SK-MEL-5 (cell line): ENCODE data around the gene MGA. TPM values are rescaled to one million over a fixed set of nuclear protein-coding genes. Genes with fewer than 3 reads are reported as not detected.

ENCODE experiments used
- DNase-seq: peaks from one replicate; pipeline ENCODE4 v3.0.0-alpha.2; 2016; ENCODE audit warnings: low read depth, low spot score
- in situ Hi-C: cut with HindIII; loops from 2 replicates; pipeline ENCODE4 v1.10.0; 2016; ENCODE audit warnings: low sequenced_read_pairs, high pct_unique_total_duplicates, low pct_unique_long_range_greater_than_20kb
- polyA plus RNA-seq, 2 experiments: library from polyadenylated mRNA; depleted of rRNA; stranded (reverse); fragments of >200 nt; gene quantifications; 2 replicates each; pipeline ENCODE4 v1.2.3, GENCODE V29; 2015
- total RNA-seq: library from RNA; depleted of rRNA; stranded (reverse); fragments of >200 nt; shearing (Covaris generic); gene quantifications from 2 replicates; pipeline ENCODE4 v1.2.3, GENCODE V29; 2014; rRNA removed

The MGA gene
- total RNA-seq = 26.1 and 28.8 TPM in 2 replicates
- polyA plus RNA-seq (2015; cell fraction: cytosol; rRNA removed) = 5.0 and 6.5 TPM in 2 replicates
- 13.9 and 26.6 TPM in 2 replicates for polyA plus RNA-seq (2015; cell fraction: nucleus; rRNA removed)

GRCh38 chr15:41660235-41661077 is at the start of gene MGA:
TSS of gene MGA (plus strand) at chr15:41660405.
- in situ Hi-C loops = no loop called here
- DNase-seq = no peak

- in situ Hi-C loops = no loop called here
- peak; percentile 19 for DNase-seq
Measured at GRCh38 chr15:41620536-41621199, 39.5 kb upstream of the MGA start.

- DNase-seq = peak; percentile 91
- in situ Hi-C loops = no loop called here
Measured at GRCh38 chr15:41621200-41622193, 38.7 kb upstream of the MGA start.

GRCh38 chr15:41622901-41623300 is 37.3 kb upstream of the MGA start:
- in situ Hi-C loops = no loop called here
- DNase-seq = no peak

- no peak for DNase-seq
- in situ Hi-C loops = no loop called here
Measured at GRCh38 chr15:41627203-41627602, 33.0 kb upstream of the MGA start.

GRCh38 chr15:41629463-41629862 is 30.7 kb upstream of the MGA start:
- in situ Hi-C loops = no loop called here
- DNase-seq = no peak

GRCh38 chr15:41629883-41630282 is 30.3 kb upstream of the MGA start:
- in situ Hi-C loops = no loop called here

GRCh38 chr15:41630616-41631217 is 29.5 kb upstream of the MGA start:
- in situ Hi-C loops = no loop called here

More at GRCh38 chr15:41629883-41630282, 30.3 kb upstream of the MGA start:
- DNase-seq = no peak

GRCh38 chr15:41631880-41632470 is 28.2 kb upstream of the MGA start:
- in situ Hi-C loops = no loop called here

More at GRCh38 chr15:41630616-41631217, 29.5 kb upstream of the MGA start:
- no peak for DNase-seq

GRCh38 chr15:41633609-41634008 is 26.6 kb upstream of the MGA start:
- in situ Hi-C loops = no loop called here

More at GRCh38 chr15:41631880-41632470, 28.2 kb upstream of the MGA start:
- no peak for DNase-seq

GRCh38 chr15:41634072-41634626 is 26.1 kb upstream of the MGA start:
- DNase-seq = no peak
- in situ Hi-C loops = no loop called here

More at GRCh38 chr15:41633609-41634008, 26.6 kb upstream of the MGA start:
- no peak for DNase-seq

GRCh38 chr15:41637086-41637485 is 23.1 kb upstream of the MGA start:
- in situ Hi-C loops = no loop called here
- DNase-seq = no peak

GRCh38 chr15:41640985-41641384 is 19.2 kb upstream of the MGA start:
- in situ Hi-C loops = no loop called here
- no peak for DNase-seq

- in situ Hi-C loops = no loop called here
- DNase-seq = no peak
Measured at GRCh38 chr15:41647262-41647661, 12.9 kb upstream of the MGA start.

- no peak for DNase-seq
- in situ Hi-C loops = no loop called here
Measured at GRCh38 chr15:41648097-41648496, 12.1 kb upstream of the MGA start.

- no peak for DNase-seq
- in situ Hi-C loops = no loop called here
Measured at GRCh38 chr15:41648770-41649169, 11.4 kb upstream of the MGA start.
